ENCODE measurements around the gene APLF. TPM values are rescaled to one million over a fixed set of nuclear protein-coding genes. Genes with fewer than 3 reads are reported as not detected.

The APLF gene
- total RNA-seq, 4 donors from 2014 or later, result 2.9 to 28.5 (median 8.1) TPM

DNA sequence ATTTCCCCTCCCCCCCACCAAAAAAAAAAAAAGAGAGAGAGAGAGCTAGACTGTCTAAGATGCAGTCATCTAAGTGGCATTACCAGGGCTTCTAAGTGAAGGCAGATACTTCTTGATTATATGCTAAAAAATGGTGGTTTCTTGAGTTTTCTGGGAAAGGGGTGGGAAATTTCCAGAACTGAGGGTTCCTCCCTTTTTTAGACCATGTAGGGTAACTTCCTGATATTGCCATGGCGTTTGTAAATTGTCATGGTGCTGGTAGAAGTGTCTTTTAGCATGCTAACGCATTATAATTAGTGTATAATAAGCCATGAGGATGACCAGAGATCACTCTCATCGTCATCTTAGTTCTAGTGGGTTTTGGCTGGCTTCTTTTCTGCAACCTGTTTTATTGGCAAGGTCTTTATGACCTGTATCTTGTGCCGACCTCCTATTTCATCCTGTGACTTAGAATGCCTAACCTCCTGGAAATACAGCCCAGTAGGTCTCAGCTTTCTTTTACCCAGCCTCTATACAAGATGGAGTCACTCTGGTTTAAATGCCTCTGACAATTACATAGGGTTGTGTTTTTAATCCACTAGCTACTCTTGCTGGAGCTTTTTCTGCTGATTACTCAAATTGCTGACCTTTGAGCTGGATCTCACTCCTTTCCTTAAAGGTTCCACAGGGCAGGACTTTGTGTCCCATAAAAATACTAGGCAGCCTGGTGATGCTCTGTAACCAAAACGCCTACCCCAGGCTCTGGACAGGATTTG lies 145.6 kb downstream of the APLF start:
- TF ChIP-seq POLR2AphosphoS5 (IDR thresholded peaks at IDR 0.05), result no peak
- no peak for TF ChIP-seq POLR2A (IDR thresholded peaks at IDR 0.05)
- TF ChIP-seq EP300 (IDR thresholded peaks at IDR 0.05; ENCODE audit: low read depth), result no peak
- TF ChIP-seq, protein P1, sequence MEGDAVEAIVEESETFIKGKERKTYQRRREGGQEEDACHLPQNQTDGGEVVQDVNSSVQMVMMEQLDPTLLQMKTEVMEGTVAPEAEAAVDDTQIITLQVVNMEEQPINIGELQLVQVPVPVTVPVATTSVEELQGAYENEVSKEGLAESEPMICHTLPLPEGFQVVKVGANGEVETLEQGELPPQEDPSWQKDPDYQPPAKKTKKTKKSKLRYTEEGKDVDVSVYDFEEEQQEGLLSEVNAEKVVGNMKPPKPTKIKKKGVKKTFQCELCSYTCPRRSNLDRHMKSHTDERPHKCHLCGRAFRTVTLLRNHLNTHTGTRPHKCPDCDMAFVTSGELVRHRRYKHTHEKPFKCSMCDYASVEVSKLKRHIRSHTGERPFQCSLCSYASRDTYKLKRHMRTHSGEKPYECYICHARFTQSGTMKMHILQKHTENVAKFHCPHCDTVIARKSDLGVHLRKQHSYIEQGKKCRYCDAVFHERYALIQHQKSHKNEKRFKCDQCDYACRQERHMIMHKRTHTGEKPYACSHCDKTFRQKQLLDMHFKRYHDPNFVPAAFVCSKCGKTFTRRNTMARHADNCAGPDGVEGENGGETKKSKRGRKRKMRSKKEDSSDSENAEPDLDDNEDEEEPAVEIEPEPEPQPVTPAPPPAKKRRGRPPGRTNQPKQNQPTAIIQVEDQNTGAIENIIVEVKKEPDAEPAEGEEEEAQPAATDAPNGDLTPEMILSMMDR (IDR thresholded peaks at IDR 0.05), result no peak

DNA sequence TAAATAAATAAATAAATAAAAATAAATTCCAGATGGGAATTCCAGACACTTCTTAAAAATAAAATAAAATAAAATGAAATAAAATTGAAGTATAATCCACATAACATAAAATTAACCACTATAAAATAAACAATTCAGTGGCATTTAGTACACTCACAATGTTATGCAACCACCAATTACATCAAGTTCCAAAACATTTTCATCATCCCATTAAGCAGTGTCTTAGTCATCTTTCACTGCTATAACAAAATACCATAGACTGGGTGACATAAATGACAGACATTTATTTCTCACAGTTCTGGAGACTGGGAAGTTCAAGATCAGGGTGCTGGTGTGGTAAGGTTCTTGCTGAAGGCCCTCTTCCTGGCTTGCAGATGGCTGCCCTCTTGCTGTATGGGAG lies 153.4 kb downstream of the APLF start:
- TF ChIP-seq POLR2A (IDR thresholded peaks at IDR 0.05) (no peak), EP300 (IDR thresholded peaks at IDR 0.05; ENCODE audit: low read depth) (no peak), POLR2AphosphoS5 (IDR thresholded peaks at IDR 0.05) (no peak)
- TF ChIP-seq, protein P1 (IDR thresholded peaks at IDR 0.05), result no peak

More for the DNA sequence above, 145.6 kb downstream of the APLF start:
- no peaks in the 10 kb centered on the region for H3K4me1 ChIP-seq
- intact Hi-C loops (cut with DNase I; ENCODE audit: low total_unique reads), result no loop called here
- H3K9me3 ChIP-seq, result peaks cover 0 to 8% of the 10 kb centered on the region in 2 donors
- DNase-seq, result no peak
- no peaks in the 10 kb centered on the region for H3K36me3 ChIP-seq
- in situ Hi-C loops (cut with MboI; ENCODE audit: low pct_ligation_motif_present in 1 of 4, low pct_unique_long_range_greater_than_20kb in 1 of 4, low sequenced_read_pairs in 3 of 4), result no loop called here
- no peak overlapping the region for H3K27ac ChIP-seq
- H3K4me3 ChIP-seq, result no peak overlapping the region
- 78 to 80% methylated on average over 4 to 5 of the region's 5 CpGs for WGBS, 2 donors (ENCODE audit: low coverage in 1 of 2)
- H3K27me3 ChIP-seq, result no peaks in the 10 kb centered on the region

DNA sequence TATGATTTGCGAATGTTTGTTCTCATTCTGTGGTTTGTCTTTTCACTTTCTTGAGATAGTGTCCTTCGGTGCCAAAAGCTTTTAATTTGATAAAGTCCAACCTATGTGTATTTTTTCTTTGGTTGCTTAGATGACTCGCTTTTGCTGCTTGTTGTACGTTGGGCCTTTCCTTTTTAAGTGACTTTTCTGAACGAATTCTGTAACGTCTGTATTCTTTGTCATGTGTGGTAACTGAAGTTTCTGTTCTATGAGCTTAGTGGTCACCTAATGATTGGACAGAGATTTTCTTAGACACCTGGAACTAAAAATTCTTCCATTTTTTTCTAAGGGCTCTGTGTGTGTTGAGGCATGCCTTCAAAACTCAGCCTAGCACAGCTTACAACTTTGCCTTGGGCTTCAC lies 156.4 kb downstream of the APLF start:
- Histone ChIP-seq H3K36me3 (no peaks in the 10 kb centered on the region), H3K27ac (no peak overlapping the region), H3K27me3 (no peaks in the 10 kb centered on the region), H3K9me3 (no peaks in the 10 kb centered on the region), H3K4me3 (no peak overlapping the region), H3K4me1 (no peaks in the 10 kb centered on the region)
- TF ChIP-seq POLR2AphosphoS5 (IDR thresholded peaks at IDR 0.05) (no peak), POLR2A (IDR thresholded peaks at IDR 0.05) (no peak), EP300 (IDR thresholded peaks at IDR 0.05; ENCODE audit: low read depth) (no peak)
- TF ChIP-seq, protein P1 (IDR thresholded peaks at IDR 0.05), result no peak
- 92 to 96% methylated on average over 5 to 6 of the region's 6 CpGs for WGBS, 2 donors (ENCODE audit: low coverage in 1 of 2)
- DNase-seq, result no peak
- intact Hi-C loops (cut with DNase I; ENCODE audit: low total_unique reads) (no loop called here), in situ Hi-C loops (cut with MboI; ENCODE audit: low pct_ligation_motif_present in 1 of 4, low pct_unique_long_range_greater_than_20kb in 1 of 4, low sequenced_read_pairs in 3 of 4) (no loop called here)

More for the DNA sequence above, 153.4 kb downstream of the APLF start:
- in situ Hi-C loops (cut with MboI; ENCODE audit: low pct_ligation_motif_present in 1 of 4, low pct_unique_long_range_greater_than_20kb in 1 of 4, low sequenced_read_pairs in 3 of 4) (no loop called here), intact Hi-C loops (cut with DNase I; ENCODE audit: low total_unique reads) (no loop called here)
- H3K4me3 ChIP-seq, result no peak overlapping the region
- no peak for DNase-seq
- H3K36me3 ChIP-seq, result no peaks in the 10 kb centered on the region
- H3K27ac ChIP-seq, result no peak overlapping the region
- H3K4me1 ChIP-seq, result no peaks in the 10 kb centered on the region
- no peaks in the 10 kb centered on the region for H3K27me3 ChIP-seq
- no peaks in the 10 kb centered on the region for H3K9me3 ChIP-seq

DNA sequence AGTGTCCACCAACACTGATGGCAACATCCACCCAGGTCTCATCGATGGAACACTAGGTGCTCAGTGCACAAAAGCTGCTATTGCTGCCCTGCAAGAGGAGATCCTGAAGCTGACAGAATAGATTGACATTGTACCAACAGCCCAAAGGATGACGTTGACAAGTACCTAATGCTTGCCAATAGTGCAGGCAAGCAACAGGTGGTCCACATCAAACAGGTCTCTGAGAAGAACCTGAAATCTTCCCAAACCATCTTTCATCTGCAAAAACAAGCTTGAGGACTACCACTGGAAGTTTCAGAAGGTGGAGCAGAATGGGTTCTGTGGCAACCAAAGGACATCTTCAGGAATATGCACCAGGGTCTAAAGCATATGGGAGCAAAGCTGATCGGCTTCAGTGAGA lies 160.2 kb downstream of the APLF start:
- Histone ChIP-seq H3K4me1 (no peaks in the 10 kb centered on the region), H3K27me3 (no peaks in the 10 kb centered on the region), H3K4me3 (no peak overlapping the region), H3K36me3 (no peaks in the 10 kb centered on the region), H3K9me3 (no peaks in the 10 kb centered on the region), H3K27ac (no peak overlapping the region)
- TF ChIP-seq POLR2AphosphoS5 (IDR thresholded peaks at IDR 0.05), result no peak
- TF ChIP-seq, protein P1 (IDR thresholded peaks at IDR 0.05), result no peak
- TF ChIP-seq EP300 (IDR thresholded peaks at IDR 0.05; ENCODE audit: low read depth), result no peak
- no peak for TF ChIP-seq POLR2A (IDR thresholded peaks at IDR 0.05)
- DNase-seq, result no peak
- intact Hi-C loops (cut with DNase I; ENCODE audit: low total_unique reads) (no loop called here), in situ Hi-C loops (cut with MboI; ENCODE audit: low pct_ligation_motif_present in 1 of 4, low pct_unique_long_range_greater_than_20kb in 1 of 4, low sequenced_read_pairs in 3 of 4) (no loop called here)
- WGBS, 2 donors (ENCODE audit: low coverage in 1 of 2), result 71 to 86% methylated on average over 1 to 3 of the region's 3 CpGs

Other genes starting within 250 kb of the APLF start
- gene PPP3R1, start 215.1 kb upstream of the APLF start, total RNA-seq, result 10 to 100 TPM in 3 of 4 donors, 1 to 10 TPM in 1; 9.2 to 32.2 (median 28.1) TPM
- gene CNRIP1, start 147.6 kb upstream of the APLF start, total RNA-seq, result 10 to 100 TPM in 1 of 4 donors, 1 to 10 TPM in 2, not detected in 1; 1.4 to 11.6 (median 7.6) TPM
- gene PLEK, start 102.3 kb upstream of the APLF start, total RNA-seq, result 1 to 10 TPM in 3 of 4 donors, not detected in 1; 3.0 to 5.2 (median 4.6) TPM
- 1 to 10 TPM in 3 of 4 donors, under 1 TPM in 1; 0.60 to 2.6 (median 2.2) TPM for gene FBXO48, start 291 bp upstream of the APLF start, total RNA-seq
- 1 to 10 TPM in 1 of 4 donors, under 1 TPM in 1, not detected in 2; 0.16 to 2.2 TPM for gene PROKR1, start 176.0 kb downstream of the APLF start, total RNA-seq